Hepatocyte (in vitro differentiated cells): ENCODE results near the gene ADPGK.

Source experiments
- CTCF ChIP-seq: fragments of 200-600 bp; sonication (generic); IDR thresholded peaks from 2 replicates; pipeline ENCODE4 v1.5.1; 2016; ENCODE audit warnings: antibody characterized with exemption, mild to moderate bottlenecking; ENCODE audit not compliant: poor library complexity
- EZH2 ChIP-seq: fragments of 200-600 bp; sonication (generic); IDR thresholded peaks from 2 replicates; pipeline ENCODE4 v1.6.1; 2016; ENCODE audit warnings: antibody characterized with exemption, mild to moderate bottlenecking, borderline replicate concordance
- EZH2phosphoT487 ChIP-seq: fragments of 200-600 bp; sonication (generic); IDR thresholded peaks from one replicate; pipeline ENCODE4 v1.6.1; 2018; ENCODE audit warnings: antibody characterized with exemption, mild to moderate bottlenecking, low read depth, moderate library complexity; ENCODE audit not compliant: unreplicated experiment, severe bottlenecking

- TF ChIP-seq CTCF (no peak), EZH2phosphoT487 (no peak), EZH2 (no peak)
Measured at GRCh38 chr15:72826611-72827010, 43.1 kb upstream of the ADPGK start.
